OCI-LY1 (cell line): ENCODE data around the gene PSMG4.

Source experiments
- H2AFZ ChIP-seq: fragments of 200-600 bp; sonication (generic), shearing (Covaris generic); 2 replicates; pipeline ENCODE4 v1.6.0; 2014; ENCODE audit warnings: antibody characterized with exemption, mild to moderate bottlenecking, low read length
- H3F3A ChIP-seq: fragments of 200-600 bp; sonication (generic), shearing (Covaris generic); 2 replicates; pipeline ENCODE4 v1.6.0; 2014; ENCODE audit warnings: mild to moderate bottlenecking, antibody characterized with exemption, low read length, moderate library complexity; ENCODE audit not compliant: insufficient read depth
- H3K27ac ChIP-seq: fragments of 200-600 bp; sonication (generic); 2 replicates; pipeline ENCODE4 v1.5.1; 2014; ENCODE audit warnings: low read length, mixed run types, mild to moderate bottlenecking, low read depth; ENCODE audit not compliant: poor library complexity, severe bottlenecking
- H3K27me3 ChIP-seq: fragments of 200-600 bp; sonication (generic); 2 replicates; pipeline ENCODE4 v1.6.0; 2014; ENCODE audit warnings: antibody characterized with exemption, mild to moderate bottlenecking, low read length, moderate library complexity; ENCODE audit not compliant: insufficient read depth
- H3K36me3 ChIP-seq: fragments of 200-600 bp; sonication (generic); 2 replicates; pipeline ENCODE4 v1.6.1; 2014; ENCODE audit warnings: mild to moderate bottlenecking, antibody characterized with exemption, low read length, moderate library complexity, mixed read lengths; ENCODE audit not compliant: insufficient read depth
- H3K4me1 ChIP-seq: fragments of 200-600 bp; sonication (generic); 2 replicates; pipeline ENCODE4 v1.5.1; 2014; ENCODE audit warnings: mild to moderate bottlenecking, low read length, moderate library complexity; ENCODE audit not compliant: insufficient read depth, severe bottlenecking
- H3K4me2 ChIP-seq: fragments of 200-600 bp; sonication (generic), shearing (Covaris generic); 2 replicates; pipeline ENCODE4 v1.6.1; 2014; ENCODE audit warnings: low read length
- H3K4me3 ChIP-seq: fragments of 200-600 bp; sonication (generic); 2 replicates; pipeline ENCODE4 v1.5.1; 2014; ENCODE audit warnings: low read length, low read depth, mild to moderate bottlenecking, mixed read lengths; ENCODE audit not compliant: poor library complexity, severe bottlenecking
- H3K79me2 ChIP-seq: fragments of 200-600 bp; shearing (Covaris generic); 2 replicates; pipeline ENCODE4 v1.6.1; 2016; ENCODE audit warnings: mixed run types, low read length, mixed read lengths; ENCODE audit not compliant: insufficient read depth
- H3K9ac ChIP-seq: fragments of 200-600 bp; sonication (generic), shearing (Covaris generic); 2 replicates; pipeline ENCODE4 v1.6.1; 2014; ENCODE audit warnings: mild to moderate bottlenecking, low read length, mixed read lengths
- H3K9me2 ChIP-seq: fragments of 200-600 bp; sonication (generic), shearing (Covaris generic); 2 replicates; pipeline ENCODE4 v1.6.1; 2014; ENCODE audit warnings: low read depth, mild to moderate bottlenecking, low read length, mixed read lengths
- H3K9me3 ChIP-seq: fragments of 200-600 bp; shearing (Covaris generic); 2 replicates; pipeline ENCODE4 v1.6.1; 2014; ENCODE audit warnings: low read length, mixed read lengths
- H4K20me1 ChIP-seq: fragments of 200-600 bp; sonication (generic), shearing (Covaris generic); 2 replicates; pipeline ENCODE4 v1.6.0; 2016; ENCODE audit warnings: mild to moderate bottlenecking, low read length; ENCODE audit not compliant: insufficient read depth
- EZH2 ChIP-seq: fragments of 200-600 bp; sonication (generic), shearing (Covaris generic); IDR thresholded peaks from 2 replicates; pipeline ENCODE4 v1.8.0; 2017; ENCODE audit warnings: borderline replicate concordance, mixed run types, mild to moderate bottlenecking, antibody characterized with exemption, low read length, moderate library complexity, mixed read lengths
- TF ChIP-seq, protein P1 (sequence below): fragments of 200-600 bp; sonication (generic), shearing (Covaris generic); IDR thresholded peaks from 2 replicates; pipeline ENCODE4 v1.5.1; 2017; ENCODE audit warnings: mild to moderate bottlenecking, antibody characterized with exemption, low read length, moderate library complexity, mixed read lengths

PSMG4 gene

DNA sequence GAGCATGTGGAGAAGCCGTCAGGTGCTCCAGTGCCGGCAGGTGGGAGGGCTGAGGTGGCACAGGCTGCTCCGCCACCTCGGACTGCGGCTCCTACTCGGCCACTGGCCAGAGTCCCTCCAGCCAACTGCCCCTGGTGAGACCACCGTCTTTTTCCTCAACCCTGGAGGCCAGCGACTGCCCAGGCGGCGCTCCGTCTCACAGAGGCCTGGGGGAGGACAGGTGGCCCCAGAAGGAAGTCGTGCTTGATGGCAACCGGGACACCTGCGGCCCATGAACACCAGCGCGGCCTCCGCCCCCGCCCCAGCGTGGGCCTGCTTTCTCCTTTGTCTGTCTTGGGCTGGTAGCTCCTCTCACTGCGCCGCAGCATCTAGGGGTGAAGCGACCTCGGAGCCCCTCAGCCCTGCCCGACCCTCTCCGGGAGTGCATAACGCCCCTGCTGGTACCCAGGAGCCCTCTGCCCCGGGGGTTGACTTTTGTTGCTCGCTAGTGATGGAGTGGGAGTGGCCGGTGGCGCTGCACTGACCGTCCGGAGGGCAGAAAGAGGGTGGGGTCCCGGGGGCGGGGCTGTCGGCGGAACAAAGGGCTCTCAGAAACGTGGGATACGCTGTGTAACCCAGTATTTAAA is 30.6 kb upstream of the PSMG4 start:
- TF ChIP-seq EZH2 = no peak
- TF ChIP-seq, protein P1, sequence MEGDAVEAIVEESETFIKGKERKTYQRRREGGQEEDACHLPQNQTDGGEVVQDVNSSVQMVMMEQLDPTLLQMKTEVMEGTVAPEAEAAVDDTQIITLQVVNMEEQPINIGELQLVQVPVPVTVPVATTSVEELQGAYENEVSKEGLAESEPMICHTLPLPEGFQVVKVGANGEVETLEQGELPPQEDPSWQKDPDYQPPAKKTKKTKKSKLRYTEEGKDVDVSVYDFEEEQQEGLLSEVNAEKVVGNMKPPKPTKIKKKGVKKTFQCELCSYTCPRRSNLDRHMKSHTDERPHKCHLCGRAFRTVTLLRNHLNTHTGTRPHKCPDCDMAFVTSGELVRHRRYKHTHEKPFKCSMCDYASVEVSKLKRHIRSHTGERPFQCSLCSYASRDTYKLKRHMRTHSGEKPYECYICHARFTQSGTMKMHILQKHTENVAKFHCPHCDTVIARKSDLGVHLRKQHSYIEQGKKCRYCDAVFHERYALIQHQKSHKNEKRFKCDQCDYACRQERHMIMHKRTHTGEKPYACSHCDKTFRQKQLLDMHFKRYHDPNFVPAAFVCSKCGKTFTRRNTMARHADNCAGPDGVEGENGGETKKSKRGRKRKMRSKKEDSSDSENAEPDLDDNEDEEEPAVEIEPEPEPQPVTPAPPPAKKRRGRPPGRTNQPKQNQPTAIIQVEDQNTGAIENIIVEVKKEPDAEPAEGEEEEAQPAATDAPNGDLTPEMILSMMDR = no peak
- Histone ChIP-seq H4K20me1 (no peaks in the 10 kb centered on the region), H3K4me1 (peaks cover 26% of the 10 kb centered on the region), H3K4me3 (peak overlapping the region; percentile 51), H3K4me2 (peak overlapping the region; percentile 84), H3K36me3 (no peaks in the 10 kb centered on the region), H3K79me2 (no peaks in the 10 kb centered on the region), H3K27ac (no peak overlapping the region), H3K27me3 (peaks cover 6% of the 10 kb centered on the region), H3K9ac (no peak overlapping the region), H3K9me2 (no peaks in the 10 kb centered on the region), H3F3A (no peaks in the 10 kb centered on the region), H2AFZ (no peak overlapping the region), H3K9me3 (no peaks in the 10 kb centered on the region)

- Histone ChIP-seq H3K36me3 (no peaks in the 10 kb centered on the region), H3K9ac (no peak overlapping the region), H3K27me3 (peaks cover 6% of the 10 kb centered on the region), H4K20me1 (no peaks in the 10 kb centered on the region), H3K4me3 (peak overlapping the region; percentile 37), H2AFZ (no peak overlapping the region), H3K4me1 (peaks cover 26% of the 10 kb centered on the region), H3K9me3 (no peaks in the 10 kb centered on the region), H3K9me2 (no peaks in the 10 kb centered on the region), H3K27ac (no peak overlapping the region), H3K4me2 (peak overlapping the region; percentile 44), H3K79me2 (no peaks in the 10 kb centered on the region), H3F3A (no peaks in the 10 kb centered on the region)
- TF ChIP-seq, protein P1 = no peak
- no peak for TF ChIP-seq EZH2
Observed at GRCh38 chr6:3228771-3229565, 29.8 kb upstream of the PSMG4 start.

- Histone ChIP-seq H3K4me1 (peaks cover 26% of the 10 kb centered on the region), H3K27ac (no peak overlapping the region), H3F3A (no peaks in the 10 kb centered on the region), H3K9ac (no peak overlapping the region), H3K79me2 (no peaks in the 10 kb centered on the region), H3K4me3 (peak overlapping the region; percentile 37), H3K4me2 (peak overlapping the region; percentile 44), H2AFZ (no peak overlapping the region), H3K27me3 (peaks cover 6% of the 10 kb centered on the region), H3K9me3 (no peaks in the 10 kb centered on the region), H3K36me3 (no peaks in the 10 kb centered on the region), H4K20me1 (no peaks in the 10 kb centered on the region), H3K9me2 (no peaks in the 10 kb centered on the region)
- TF ChIP-seq, protein P1 = peak; percentile 6; the same call in 1 of the 2 replicates
- TF ChIP-seq EZH2 = no peak
Observed at GRCh38 chr6:3229566-3230178, 29.1 kb upstream of the PSMG4 start.
